ENCODE measurements around the gene GPD1L. TPM values are rescaled to one million over a fixed set of nuclear protein-coding genes. Genes with fewer than 3 reads are reported as not detected.

GPD1L gene
- total and polyA plus RNA-seq, 2 donors from 2014 or later = 31.1 to 35.5 TPM

- Histone ChIP-seq H3K9me3 (ENCODE audit: control insufficient read depth in 2 of 3, insufficient read depth in 1 of 3, low read length in 3 of 3) (no peaks in the 10 kb centered on the region), H3K27me3 (ENCODE audit: control insufficient read depth, insufficient read depth, low read length) (no peaks in the 10 kb centered on the region), H3K9ac (ENCODE audit: low read length in 3 of 3) (no peak overlapping the region), H3K4me3 (ENCODE audit: low read length in 3 of 3) (no peak overlapping the region), H3K4me1 (ENCODE audit: control insufficient read depth in 2 of 3, insufficient read depth in 2 of 3, low read depth in 1 of 3, low read length in 3 of 3) (no peaks in the 10 kb centered on the region), H3K36me3 (ENCODE audit: control insufficient read depth in 2 of 3, insufficient read depth in 3 of 3, low read length in 3 of 3) (no peaks in the 10 kb centered on the region), H3K27ac (ENCODE audit: low read depth in 2 of 2, low read length in 2 of 2) (no peak overlapping the region)
- no peak for DNase-seq
- no peak for FAIRE-seq
- intact Hi-C loops (cut with DNase I) = no loop called here
- no peak for TF ChIP-seq CTCF (IDR thresholded peaks at IDR 0.05; ENCODE audit: borderline replicate concordance, extremely low read depth, insufficient read depth)
Observed at GRCh38 chr3:32208447-32208846, 102.0 kb downstream of the GPD1L start.

- no peak for TF ChIP-seq CTCF (IDR thresholded peaks at IDR 0.05; ENCODE audit: borderline replicate concordance, extremely low read depth, insufficient read depth)
- H3K4me3 ChIP-seq (ENCODE audit: low read length in 3 of 3) = no peak overlapping the region
- intact Hi-C loops (cut with DNase I) = no loop called here
- FAIRE-seq = no peak
- H3K4me1 ChIP-seq (ENCODE audit: control insufficient read depth in 2 of 3, insufficient read depth in 2 of 3, low read depth in 1 of 3, low read length in 3 of 3) = no peaks in the 10 kb centered on the region
- H3K36me3 ChIP-seq (ENCODE audit: control insufficient read depth in 2 of 3, insufficient read depth in 3 of 3, low read length in 3 of 3) = no peaks in the 10 kb centered on the region
- no peak overlapping the region for H3K27ac ChIP-seq (ENCODE audit: low read depth in 2 of 2, low read length in 2 of 2)
- no peak overlapping the region for H3K9ac ChIP-seq (ENCODE audit: low read length in 3 of 3)
- H3K9me3 ChIP-seq (ENCODE audit: control insufficient read depth in 2 of 3, insufficient read depth in 1 of 3, low read length in 3 of 3) = peaks cover 0 to 6% (median 0%) of the 10 kb centered on the region in 3 donors
- DNase-seq = no peak
- H3K27me3 ChIP-seq (ENCODE audit: control insufficient read depth, insufficient read depth, low read length) = no peaks in the 10 kb centered on the region
Observed at GRCh38 chr3:32215185-32215584, 108.8 kb downstream of the GPD1L start.

GRCh38 chr3:32216172-32216783 lies 109.9 kb downstream of the GPD1L start:
- DNase-seq (no peak), FAIRE-seq (no peak)
- Histone ChIP-seq H3K27me3 (ENCODE audit: control insufficient read depth, insufficient read depth, low read length) (no peaks in the 10 kb centered on the region), H3K4me3 (ENCODE audit: low read length in 3 of 3) (no peak overlapping the region), H3K27ac (ENCODE audit: low read depth in 2 of 2, low read length in 2 of 2) (no peak overlapping the region), H3K9ac (ENCODE audit: low read length in 3 of 3) (no peak overlapping the region), H3K9me3 (ENCODE audit: control insufficient read depth in 2 of 3, insufficient read depth in 1 of 3, low read length in 3 of 3) (peaks cover 0 to 6% (median 0%) of the 10 kb centered on the region in 3 donors), H3K36me3 (ENCODE audit: control insufficient read depth in 2 of 3, insufficient read depth in 3 of 3, low read length in 3 of 3) (no peaks in the 10 kb centered on the region), H3K4me1 (ENCODE audit: control insufficient read depth in 2 of 3, insufficient read depth in 2 of 3, low read depth in 1 of 3, low read length in 3 of 3) (no peaks in the 10 kb centered on the region)
- TF ChIP-seq CTCF (IDR thresholded peaks at IDR 0.05; ENCODE audit: borderline replicate concordance, extremely low read depth, insufficient read depth) = no peak
- intact Hi-C loops (cut with DNase I) = no loop called here

GRCh38 chr3:32217339-32217738 lies 110.9 kb downstream of the GPD1L start:
- no peak overlapping the region for H3K4me3 ChIP-seq (ENCODE audit: low read length in 3 of 3)
- TF ChIP-seq CTCF (IDR thresholded peaks at IDR 0.05; ENCODE audit: borderline replicate concordance, extremely low read depth, insufficient read depth) = no peak
- DNase-seq (no peak), FAIRE-seq (no peak)
- no peaks in the 10 kb centered on the region for H3K27me3 ChIP-seq (ENCODE audit: control insufficient read depth, insufficient read depth, low read length)
- H3K36me3 ChIP-seq (ENCODE audit: control insufficient read depth in 2 of 3, insufficient read depth in 3 of 3, low read length in 3 of 3) = no peaks in the 10 kb centered on the region
- H3K9ac ChIP-seq (ENCODE audit: low read length in 3 of 3) = no peak overlapping the region
- H3K9me3 ChIP-seq (ENCODE audit: control insufficient read depth in 2 of 3, insufficient read depth in 1 of 3, low read length in 3 of 3) = peaks cover 0 to 6% (median 0%) of the 10 kb centered on the region in 3 donors
- H3K4me1 ChIP-seq (ENCODE audit: control insufficient read depth in 2 of 3, insufficient read depth in 2 of 3, low read depth in 1 of 3, low read length in 3 of 3) = no peaks in the 10 kb centered on the region
- no peak overlapping the region for H3K27ac ChIP-seq (ENCODE audit: low read depth in 2 of 2, low read length in 2 of 2)
- intact Hi-C loops (cut with DNase I) = no loop called here

Measured in kidney (tissue), 14 donors.